Stimulated activated CD8-positive, alpha-beta memory T cell treated with anti-CD3 and anti-CD28 coated beads, Interleukin-15, amount 100 ng/mL, for 24 hours (primary cell): ENCODE results near the gene ZNF215.
A peak's percentile ranks its signal among the peaks of the same experiment; 100 is the strongest.
"Not testable (repeated sequence)": the region's sequence is repeated elsewhere in the genome, so short reads cannot be mapped to it uniquely, and the experiment has no call there.

Experiments used
- DNase-seq: peaks from one replicate; pipeline ENCODE4 v3.0.0-alpha.2; 2020; ENCODE audit warnings: low read depth

The ZNF215 gene

DNA sequence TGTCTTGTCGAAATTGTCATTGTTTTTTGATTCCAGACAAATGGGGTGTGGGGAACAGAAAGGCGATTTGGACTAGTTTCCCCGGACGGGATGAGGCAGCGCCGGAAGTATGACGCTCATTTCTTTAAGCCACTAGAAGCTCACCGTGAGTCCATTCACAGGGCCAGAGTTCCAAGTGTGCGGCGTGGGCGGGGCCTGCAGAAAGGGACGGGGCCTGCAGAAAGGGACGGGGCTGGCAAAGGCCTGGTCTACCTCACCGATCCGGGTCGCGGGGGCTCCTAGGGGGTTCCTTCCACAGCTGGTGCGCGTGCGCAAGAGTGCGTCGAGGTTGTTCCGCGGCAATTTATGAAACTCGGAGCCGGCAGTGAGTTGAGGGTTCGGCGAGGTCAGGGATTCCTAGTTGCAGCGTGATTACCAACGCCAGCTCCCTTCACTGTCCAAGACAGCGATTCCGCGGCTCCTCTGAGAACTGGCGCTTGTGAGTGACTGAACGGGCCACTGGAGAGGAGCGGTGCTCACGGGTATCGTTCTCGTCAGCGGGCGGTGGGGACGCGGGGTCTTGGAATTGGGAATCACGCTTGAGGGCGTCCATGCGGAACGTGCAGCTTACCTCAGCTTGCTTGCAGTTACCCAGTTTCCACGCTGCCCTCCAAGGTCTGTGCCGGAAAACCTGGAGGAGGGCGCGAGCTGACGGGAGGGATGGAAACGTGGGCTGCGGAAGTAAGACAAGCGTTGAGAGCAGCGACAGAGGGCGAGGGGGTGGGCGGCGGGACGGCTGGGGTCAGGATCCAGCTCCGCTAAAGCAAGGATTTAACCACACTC lies at the start of gene ZNF215:
TSS of gene ZNF215 (plus strand) at position 219 of the 822 bp plus-strand sequence. CDS start 5,847 bp downstream, outside the sequence.
- DNase-seq, result peak; percentile 3

DNA sequence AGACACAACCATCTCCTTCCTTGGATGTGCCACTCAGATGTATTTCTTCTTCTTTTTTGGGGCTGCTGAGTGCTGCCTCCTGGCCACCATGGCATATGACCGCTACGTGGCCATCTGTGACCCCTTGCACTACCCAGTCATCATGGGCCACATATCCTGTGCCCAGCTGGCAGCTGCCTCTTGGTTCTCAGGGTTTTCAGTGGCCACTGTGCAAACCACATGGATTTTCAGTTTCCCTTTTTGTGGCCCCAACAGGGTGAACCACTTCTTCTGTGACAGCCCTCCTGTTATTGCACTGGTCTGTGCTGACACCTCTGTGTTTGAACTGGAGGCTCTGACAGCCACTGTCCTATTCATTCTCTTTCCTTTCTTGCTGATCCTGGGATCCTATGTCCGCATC lies 49.3 kb upstream of the ZNF215 start:
- DNase-seq, result no peak

DNA sequence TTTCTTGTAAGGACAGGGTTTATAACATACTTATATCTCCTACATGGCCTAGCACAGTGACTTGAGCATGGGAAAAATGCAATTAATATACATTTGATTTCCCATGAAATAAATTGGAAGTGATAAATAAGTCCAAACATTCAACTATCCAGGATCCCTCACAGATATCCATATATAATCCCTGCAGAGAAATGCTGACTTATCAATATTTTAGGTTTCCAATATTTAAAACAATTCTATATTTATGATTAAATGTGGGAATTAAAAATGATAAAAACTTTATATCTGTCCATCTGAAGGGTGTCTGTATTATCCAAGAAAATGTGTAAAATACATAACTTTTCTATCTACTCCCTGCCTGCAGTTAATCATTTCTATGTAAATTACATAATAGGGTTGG lies 43.5 kb upstream of the ZNF215 start:
- no peak for DNase-seq

DNA sequence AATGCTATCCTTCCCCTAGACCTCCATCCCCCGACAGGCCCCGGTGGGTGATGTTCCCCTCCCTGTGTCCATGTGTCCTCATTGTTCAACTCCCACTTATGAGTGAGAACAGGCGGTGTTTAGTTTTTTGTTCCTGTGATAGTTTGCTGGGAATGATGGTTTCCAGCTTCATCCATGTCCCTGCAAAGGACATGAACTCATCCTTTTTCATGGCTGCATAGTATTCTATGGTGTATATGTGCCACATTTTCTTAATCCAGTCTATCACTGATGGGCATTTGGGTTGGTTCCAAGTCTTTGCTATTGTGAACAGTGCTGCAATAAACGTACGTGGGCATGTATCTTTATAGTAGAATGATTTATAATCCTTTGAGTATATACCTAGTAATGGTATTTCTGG lies 38.5 kb upstream of the ZNF215 start:
- not testable (repeated sequence) for DNase-seq

DNA sequence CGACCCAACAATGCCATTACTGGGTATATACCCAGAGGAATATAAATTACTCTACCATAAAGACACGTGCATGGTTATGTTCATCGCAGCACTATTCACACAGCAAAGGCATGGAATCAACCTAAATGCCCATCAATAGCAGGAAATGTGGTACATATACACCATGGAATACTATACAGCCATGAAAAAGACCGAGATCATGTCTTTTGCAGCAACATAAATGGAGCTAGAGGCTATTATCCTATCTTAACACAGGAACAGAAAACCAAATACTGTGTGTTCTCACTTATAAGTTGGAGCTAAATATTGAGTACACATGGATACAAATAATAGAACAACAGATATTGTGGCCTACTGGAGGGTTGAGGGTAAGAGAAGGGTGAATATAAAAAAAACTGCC lies 37.4 kb upstream of the ZNF215 start:
- DNase-seq, result no peak

DNA sequence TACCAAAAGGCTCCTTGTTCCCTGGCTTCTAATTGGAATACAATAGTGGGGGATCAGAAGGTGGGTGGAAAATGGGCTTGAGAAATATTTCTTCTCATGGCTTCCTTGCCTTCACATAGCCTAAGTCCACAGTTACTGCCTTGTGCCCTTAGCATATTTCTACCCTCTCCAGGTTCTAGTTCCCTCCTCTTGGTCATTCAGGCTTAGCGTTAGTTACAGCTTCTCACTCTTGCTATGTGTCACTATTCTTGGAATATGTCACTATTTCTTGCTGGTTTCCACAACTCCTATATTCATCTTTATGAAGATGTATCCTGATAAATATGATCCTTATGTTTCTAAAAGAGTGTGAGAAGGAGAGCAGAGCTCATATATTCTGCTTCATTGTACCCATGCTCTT lies 36.4 kb upstream of the ZNF215 start:
- no peak for DNase-seq

DNA sequence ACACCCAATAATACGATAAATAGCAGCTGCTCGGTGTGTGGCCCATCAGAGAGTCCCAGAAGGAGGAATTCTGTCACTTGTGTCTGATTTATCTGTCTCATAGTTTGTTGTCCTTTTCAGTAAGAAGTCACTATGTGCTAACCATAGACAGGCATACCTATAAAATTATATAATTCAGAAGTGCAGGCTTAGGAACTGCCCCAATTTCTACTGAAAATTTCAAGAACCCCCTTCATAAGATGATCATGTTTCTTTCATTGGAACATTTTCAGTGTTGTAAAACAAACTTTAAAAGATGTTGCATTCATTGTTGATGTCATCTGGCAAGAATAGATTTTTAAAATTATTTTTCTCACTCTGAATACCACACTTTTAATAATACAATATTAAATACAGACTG lies 33.8 kb upstream of the ZNF215 start, which contains the start of gene OR2D2:
TSS of gene OR2D2 (minus strand) at position 101 of the 400 bp plus-strand sequence. CDS start at position 101, 0 bp downstream.
- no peak for DNase-seq

DNA sequence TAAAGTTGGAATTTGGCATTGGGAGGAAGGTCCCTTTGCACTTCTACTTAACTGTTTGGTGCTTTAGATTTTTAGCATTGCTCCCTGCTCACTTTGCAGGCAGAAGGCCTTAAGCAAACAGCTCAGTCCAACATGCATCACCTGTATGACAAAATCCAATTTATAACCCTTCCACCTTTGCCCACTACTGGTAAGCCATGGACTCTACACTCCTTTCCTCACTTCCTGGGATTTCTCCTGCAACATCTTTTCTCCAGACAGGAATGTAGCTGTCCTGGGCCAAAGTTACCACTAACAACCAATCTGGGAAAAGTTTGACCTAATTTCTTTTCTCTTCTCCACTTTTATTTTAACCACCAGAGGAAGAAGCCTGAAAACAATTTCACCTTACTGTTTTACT lies 32.1 kb upstream of the ZNF215 start:
- DNase-seq, result no peak

DNA sequence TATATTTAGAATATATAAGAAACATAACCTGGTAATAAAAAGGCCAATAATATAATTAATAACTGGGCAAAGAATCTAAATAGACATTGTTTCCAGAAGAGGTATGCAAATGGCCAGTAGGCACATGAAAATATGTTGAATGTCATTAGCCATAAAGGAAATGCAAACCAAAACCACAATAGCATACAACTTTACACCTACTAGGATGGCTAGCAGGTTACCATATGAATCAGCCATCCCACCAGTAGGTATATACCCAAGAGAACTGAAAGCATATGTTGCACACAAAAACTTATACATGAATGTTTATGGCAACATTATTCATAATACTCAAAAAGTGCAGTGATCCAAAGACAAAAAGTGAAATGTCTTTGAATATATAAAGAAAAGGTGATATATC lies 31.2 kb upstream of the ZNF215 start:
- no peak for DNase-seq

DNA sequence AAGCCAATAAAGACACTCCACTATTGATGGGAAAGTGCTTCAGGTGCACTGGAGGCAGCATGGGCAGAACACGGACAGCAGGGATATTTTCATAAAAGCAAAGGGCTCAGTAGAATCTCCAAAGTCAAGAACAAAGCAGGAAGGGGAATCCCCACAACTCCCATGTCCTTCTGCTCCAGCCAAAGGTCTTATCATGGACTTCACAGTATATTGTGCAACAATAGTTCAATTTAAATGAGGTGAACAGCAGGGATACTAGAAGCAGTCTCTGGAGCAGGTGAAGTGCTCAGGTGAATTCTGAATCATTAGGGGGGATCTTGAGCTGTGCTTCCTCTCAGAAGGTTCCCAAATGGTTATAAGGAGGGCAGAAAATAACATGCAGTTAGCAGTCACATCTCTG lies 27.3 kb upstream of the ZNF215 start:
- no peak for DNase-seq

DNA sequence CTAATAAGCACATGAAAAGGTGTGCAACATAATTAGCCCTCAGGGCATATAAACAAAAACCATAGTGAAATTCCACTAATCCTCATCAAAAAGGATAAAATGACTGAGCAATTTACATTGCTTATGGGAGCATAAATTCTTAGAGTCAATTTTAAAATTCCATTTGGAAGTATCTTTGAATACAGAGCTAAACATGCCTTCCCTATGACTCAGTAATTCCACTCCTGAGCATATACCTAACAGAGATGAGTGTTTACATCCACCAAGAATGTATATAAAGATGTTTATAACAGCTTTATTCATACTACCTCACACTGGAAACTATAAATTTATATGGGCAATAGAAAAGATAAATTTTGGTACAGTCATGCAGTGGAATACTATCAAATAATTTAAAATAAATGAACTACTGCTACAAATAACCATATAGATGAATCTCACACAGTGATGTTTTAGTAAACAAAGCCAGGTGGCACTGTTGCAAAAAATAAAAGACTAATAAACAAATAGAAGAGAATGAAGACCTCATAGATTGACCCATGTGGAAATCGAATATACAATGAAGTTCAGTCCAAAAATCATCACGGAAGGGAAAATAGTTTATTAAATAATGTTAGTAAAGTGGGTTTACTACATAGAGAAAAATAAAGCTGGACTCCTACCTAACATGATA lies 25.8 kb upstream of the ZNF215 start:
- DNase-seq, result no peak

DNA sequence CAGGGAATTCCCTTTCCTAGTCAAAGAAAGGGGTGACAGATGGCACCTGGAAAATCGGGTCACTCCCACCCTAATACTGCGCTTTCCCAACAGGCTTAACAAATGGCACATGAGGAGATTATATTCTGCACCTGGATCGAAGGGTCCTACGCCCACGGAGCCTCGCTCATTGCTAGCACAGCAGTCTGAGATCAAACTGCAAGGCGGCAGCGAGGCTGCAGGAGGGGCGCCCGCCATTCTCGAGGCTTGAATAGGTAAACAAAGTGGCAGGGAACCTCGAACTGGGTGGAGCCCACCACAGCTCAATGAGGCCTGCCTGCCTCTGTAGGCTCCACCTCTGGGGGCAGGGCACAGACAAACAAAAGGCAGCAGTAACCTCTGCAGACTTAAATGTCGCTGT lies 21.4 kb upstream of the ZNF215 start:
- DNase-seq, result not testable (repeated sequence)

DNA sequence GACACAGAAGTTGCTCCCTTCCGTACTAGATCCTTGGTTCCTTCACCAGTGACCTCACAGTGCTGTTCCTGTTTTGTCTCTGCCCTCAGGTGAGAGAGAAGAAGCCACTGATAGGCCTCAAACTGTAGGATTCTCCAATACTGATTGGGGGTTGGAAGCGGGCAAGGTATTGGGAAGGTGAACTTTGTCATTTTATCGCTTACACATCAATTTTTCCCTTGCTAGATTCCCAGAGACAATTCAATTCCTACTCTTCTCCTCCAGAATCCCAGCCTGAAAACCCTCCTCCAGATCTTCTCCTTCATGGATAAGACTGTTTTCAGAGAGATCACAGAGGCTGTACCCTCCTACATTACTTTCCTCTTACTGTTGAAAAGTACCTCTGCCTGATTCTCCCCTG lies 14.8 kb upstream of the ZNF215 start:
- no peak for DNase-seq

DNA sequence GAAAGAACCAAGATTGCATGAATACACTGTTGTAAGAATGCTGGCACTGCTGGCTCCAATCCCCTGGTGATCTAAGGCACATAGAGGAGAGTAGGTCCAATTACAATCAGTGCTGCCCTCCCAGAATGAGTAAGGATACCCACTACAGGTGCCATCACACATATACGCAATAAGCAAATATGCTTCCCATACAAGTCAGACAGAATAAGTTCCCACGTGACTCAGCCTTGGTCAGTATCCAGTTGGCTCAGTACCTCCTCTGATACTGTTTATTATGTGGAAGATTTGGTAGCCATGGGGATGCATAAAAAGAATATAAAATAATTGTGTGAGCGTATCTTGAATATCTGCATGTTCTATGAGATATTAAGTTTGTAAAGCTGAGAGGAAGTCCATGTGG lies 14.3 kb upstream of the ZNF215 start:
- no peak for DNase-seq

DNA sequence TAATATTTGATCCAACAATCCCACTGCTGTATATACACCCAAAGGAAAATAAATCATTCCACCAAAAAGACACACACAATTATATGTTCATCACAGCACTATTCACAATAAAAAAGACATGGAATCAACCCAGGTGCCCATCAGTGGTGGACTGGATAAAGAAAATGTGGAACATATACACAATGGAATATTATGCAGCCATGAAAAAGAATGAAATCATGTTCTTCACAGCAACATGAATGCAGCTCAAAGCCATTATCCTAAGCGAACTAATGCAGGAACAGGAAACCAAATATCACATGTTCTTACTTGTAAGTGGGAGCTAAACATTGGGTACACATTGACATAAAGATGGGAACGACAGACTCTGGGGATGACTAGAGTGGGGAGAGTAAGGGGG lies 6.5 kb upstream of the ZNF215 start:
- DNase-seq, result no peak

DNA sequence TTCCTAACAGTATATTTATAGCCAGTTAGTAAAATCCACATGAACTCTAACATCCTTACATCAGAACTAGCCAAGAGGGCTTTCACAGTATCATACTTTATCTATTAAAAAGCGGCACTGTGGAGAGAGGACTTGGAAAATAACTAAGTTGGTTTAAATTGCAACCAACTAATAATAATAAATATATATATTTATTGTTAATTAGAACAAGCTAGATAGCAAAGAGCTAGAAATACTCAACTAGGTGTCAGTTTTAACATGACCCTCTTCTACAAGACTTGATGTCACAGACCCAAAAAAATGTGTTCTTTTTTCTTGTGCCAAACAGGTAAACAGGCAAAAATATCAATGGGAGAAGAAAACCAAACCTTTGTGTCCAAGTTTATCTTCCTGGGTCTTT lies 5.5 kb upstream of the ZNF215 start, which contains the start of gene OR2D3:
TSS of gene OR2D3 (plus strand) at position 301 of the 400 bp plus-strand sequence. CDS start at position 301, 0 bp downstream.
- DNase-seq, result no peak

DNA sequence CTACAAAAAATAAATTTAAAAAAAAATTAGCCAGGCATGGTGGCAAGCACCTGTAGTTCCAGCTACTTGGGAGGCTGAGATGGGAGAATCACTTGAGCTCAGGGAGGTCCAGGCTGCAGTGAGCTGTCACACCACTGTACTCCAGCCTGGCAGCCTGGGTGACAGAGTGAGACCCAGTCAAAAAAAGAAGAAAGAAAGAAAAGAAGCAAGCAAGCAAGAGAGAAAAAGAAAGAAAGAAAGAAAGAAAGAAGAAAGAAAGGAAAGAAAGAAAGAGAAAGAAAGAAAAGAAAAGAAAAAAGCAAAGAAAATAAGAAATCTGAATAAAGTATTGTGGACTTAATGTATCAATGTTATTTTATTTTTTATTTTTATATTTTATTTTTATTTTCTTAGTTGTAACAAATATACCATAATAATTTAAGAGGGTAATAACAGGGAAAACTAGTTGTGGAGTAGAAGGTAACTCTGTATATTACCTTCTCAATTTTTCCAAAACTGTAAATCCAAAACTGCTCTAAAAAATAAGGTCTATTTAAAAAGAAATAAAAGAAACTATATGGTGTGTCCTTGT lies 1.1 kb upstream of the ZNF215 start:
- no peak for DNase-seq

DNA sequence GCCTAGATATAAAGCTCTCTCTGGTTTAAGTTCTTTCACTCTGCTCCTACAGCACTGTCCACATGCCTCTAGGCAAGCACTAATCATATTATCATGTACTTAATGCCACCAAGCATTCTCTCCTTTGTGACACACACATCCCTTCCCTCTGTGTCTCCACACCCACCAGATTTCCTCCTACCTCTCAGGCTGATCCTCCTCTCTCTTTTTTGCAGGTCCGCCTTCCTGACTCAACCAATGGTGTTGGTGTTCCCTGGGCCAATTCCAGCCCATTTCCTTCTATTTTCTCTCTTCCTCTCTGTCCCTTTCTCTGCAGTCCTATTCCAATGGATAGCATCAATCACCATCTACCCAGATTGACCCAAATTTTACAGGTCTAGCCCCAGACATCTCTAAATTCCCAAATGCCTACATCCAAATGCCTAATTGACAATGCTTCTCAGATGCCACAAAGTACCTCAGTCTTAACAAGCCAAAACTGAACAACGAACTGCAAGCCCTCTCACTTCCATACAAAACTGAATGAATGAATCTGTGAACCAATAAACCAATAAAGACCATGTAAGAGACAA lies 504 bp upstream of the ZNF215 start:
- DNase-seq, result no peak

DNA sequence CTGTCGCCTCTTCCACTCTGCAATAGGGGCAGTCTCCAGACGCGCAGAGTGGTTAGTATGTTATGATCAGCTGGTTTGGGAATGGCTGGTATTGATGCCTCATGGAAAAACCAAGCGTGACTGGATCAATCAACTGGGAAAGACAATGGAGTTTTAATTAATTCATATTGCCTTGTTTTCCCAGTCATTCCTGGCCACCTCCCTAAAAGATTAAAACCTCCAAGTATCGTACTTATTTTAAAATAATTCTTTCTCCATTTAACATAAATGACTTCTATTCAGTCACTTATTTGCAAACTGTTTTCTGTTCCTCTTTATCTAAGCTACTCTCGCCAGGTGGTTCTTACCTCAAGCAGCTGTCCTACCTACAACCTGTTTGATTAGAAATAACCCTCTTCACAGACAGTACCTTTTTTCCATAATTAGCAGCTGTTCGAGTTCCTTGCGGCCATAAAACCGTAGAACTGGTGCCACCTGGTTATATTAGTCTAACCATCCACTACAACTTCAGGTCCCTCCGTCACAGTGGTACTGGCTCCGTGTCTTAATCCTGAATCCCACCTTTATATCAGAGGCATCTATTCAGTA lies 898 bp downstream of the ZNF215 start:
- no peak for DNase-seq

DNA sequence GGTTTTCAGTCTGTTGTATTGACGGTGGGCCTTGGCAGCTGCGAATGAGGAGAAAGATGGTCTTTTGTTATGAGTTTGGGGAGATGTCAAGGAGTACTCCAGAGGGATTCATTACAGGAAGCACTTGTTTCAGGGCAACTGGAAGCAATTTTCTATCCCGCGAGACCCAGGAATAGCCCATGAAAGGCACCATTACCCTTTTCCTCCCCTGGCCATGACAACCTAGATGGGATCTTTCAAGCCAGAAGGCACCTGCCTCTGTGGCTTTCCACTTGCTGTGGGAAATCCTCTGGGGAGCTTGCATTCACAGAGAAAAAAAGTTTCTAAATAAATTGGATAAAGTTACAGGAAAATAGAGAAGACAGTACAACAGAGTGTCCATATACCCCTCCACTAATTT lies 2.7 kb downstream of the ZNF215 start:
- no peak for DNase-seq

DNA sequence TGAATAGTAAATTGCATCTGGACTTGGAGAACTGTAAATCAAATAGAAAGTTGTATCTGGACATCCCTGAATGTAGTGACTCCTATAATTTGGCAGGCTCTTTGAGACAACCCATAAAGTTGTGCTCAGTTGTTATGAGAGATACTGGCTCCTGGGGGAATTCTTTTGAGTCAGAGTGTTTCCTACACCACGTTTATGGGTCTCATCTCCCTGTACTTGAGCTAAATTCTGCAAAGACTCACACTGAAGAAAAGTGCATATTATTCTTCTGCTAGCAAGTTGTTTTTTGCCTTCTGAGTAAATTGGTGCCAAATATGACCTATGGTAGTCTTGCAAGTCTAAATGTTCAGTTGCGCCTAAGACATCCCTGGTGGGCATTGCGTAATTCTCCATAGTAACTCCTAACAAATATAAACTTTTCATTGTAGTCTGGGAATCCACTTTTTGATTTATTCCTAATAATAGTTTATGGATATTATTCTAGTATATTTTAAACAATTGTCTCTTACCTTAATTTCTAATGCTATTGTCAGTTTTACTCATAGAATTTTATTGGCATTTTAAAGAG lies 5.0 kb downstream of the ZNF215 start:
- no peak for DNase-seq

DNA sequence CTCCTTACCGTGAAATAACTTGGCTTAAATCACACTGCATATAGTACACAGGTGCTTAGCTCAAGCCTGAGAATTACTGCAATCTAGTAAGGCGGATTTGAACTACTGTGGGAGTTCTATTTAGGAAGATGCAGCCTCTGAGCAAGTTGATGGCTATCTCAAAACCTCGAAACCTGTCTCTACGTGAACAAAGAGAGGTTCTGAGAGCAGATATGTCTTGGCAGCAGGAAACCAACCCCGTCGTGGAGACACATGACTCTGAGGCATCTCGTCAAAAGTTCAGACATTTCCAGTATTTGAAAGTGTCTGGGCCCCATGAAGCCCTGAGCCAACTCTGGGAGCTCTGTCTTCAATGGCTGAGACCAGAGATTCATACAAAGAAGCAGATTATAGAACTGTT lies 5.9 kb downstream of the ZNF215 start:
- no peak for DNase-seq
